HG03460 (cell line): Measurements from ENCODE around the gene EHMT1.

Experiments used
- ATAC-seq: cut with Tn5 transposase; IDR thresholded peaks from one replicate; pipeline ENCODE4 v1.9.1; 2021; ENCODE audit not compliant: unreplicated experiment

Gene EHMT1

GRCh38 chr9:137781906-137782585, 163.2 kb downstream of the EHMT1 start:
- no peak for ATAC-seq

- ATAC-seq, result no peak
Measured at GRCh38 chr9:137783521-137783920, 164.7 kb downstream of the EHMT1 start.

GRCh38 chr9:137784046-137784445, 165.2 kb downstream of the EHMT1 start:
- ATAC-seq, result no peak

- ATAC-seq, result no peak
Measured at GRCh38 chr9:137784641-137785513, 166.1 kb downstream of the EHMT1 start.

DNA sequence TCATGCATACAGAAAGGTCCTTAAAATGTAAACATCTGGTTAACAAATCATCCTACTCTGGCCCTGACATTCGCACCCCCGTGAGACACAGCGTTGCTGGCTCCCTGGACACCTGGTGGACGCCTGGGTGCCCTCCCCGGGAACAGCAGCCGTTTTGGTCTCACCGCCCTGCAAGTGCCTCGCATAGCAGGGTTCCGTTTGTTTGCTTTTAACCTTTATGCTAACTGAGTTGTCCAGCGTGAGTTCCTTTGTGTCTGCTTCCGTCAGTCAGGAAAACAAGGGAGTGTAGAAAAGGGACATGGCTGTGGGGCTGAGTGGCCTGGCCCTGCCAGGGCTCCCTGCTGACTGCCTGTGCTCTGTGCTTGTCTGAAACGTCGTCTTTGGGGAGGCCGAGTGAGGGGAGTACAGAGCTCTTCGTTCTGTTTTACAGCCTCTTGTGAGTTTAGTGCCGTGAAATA, 166.9 kb downstream of the EHMT1 start:
- ATAC-seq, result no peak

- no peak for ATAC-seq
Measured at GRCh38 chr9:137786511-137786920, 167.7 kb downstream of the EHMT1 start.

- no peak for ATAC-seq
Measured at GRCh38 chr9:137787381-137787780, 168.6 kb downstream of the EHMT1 start.

- no peak for ATAC-seq
Measured at GRCh38 chr9:137787786-137788505, 169.1 kb downstream of the EHMT1 start.

DNA sequence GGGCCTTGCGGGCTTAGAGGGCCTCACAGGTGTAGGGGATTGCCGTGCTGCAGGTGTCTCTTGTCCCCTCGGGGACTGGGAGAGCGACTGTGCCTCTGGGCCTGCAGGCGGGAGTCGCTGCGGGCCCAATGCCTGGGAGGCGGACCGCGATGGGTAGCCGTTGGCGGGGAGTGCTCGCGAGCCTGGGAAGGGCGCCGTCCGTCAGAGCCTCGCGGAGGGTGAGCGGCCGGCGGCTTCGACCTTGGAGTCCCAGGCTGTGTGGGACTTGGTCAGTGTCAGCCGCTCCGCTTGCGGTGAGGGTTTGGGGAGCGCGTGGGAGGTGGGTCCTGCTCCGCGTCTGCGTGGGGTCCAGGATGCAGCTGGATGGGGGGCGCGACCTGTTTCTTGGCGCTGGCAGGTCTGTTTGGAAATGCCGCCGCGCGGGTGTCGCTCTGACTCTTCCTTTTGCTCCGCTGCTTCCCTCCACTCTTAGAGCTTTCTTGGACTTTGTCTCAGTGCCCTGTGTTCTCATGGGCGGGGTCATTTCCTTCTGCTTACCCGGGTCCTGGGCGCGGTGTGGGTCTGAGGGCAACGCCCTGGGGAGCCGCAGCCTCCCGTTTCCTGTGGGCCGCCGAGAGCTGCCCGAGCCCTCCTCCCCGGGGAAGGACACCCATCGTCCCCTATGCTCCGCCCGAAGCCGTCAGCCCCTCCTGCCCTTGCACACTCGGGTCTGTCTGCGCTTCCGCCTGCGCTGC, 169.9 kb downstream of the EHMT1 start:
- no peak for ATAC-seq

GRCh38 chr9:137789295-137789895, 170.6 kb downstream of the EHMT1 start:
- ATAC-seq, result no peak

- ATAC-seq, result no peak
Measured at GRCh38 chr9:137791947-137792346, 173.1 kb downstream of the EHMT1 start.

DNA sequence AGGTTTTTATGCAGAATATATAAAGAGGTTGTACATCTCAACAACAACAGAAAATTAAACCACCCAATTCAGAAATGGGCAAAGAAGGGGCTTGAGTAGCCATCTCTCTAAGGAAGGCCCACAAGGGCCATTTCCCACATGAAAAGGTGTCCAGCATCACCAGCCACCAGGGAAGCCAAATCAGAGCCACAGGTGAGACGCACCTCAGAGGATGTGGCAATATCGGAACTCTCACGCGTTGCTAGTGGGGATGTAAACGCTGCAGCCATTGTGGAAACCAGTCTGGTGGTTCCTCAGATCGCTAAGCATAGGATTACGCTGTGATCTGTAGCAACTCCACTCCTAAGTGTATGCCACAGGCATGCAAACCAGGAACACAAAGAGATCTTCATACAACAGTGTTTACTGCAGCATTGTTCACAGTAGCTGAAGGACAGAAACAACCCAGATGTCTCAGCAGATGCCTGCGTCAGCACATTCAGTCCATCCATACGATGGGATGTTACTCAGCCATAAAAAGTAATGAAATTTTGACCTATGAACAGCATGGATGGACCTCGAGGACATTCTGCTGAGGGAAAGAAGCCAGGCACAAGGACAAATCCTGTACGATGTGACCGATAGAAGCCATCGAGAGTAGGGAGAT, 174.5 kb downstream of the EHMT1 start:
- no peak for ATAC-seq

DNA sequence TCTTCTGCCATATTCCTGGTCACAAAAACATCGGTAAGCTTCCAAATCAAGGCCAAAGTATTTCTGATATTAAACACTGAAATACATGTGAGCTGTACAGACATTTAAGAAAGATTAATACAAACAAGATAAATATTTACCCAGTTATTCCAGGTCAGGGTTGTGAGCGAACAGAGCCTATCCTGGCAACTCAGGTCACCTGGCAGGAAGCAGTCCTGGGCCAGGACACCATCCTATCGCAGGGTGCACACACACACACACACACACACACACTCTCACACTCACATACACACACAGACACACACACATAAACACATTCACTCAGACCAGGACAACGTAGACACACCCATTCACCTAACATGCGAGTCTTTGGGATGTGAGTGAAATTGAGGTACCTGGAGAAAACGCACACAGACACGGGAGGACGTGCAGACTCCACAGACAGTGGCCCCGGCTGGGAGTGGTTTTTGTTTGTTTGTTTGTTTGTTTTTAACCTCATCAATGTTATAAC, 176.4 kb downstream of the EHMT1 start:
- ATAC-seq, result no peak

DNA sequence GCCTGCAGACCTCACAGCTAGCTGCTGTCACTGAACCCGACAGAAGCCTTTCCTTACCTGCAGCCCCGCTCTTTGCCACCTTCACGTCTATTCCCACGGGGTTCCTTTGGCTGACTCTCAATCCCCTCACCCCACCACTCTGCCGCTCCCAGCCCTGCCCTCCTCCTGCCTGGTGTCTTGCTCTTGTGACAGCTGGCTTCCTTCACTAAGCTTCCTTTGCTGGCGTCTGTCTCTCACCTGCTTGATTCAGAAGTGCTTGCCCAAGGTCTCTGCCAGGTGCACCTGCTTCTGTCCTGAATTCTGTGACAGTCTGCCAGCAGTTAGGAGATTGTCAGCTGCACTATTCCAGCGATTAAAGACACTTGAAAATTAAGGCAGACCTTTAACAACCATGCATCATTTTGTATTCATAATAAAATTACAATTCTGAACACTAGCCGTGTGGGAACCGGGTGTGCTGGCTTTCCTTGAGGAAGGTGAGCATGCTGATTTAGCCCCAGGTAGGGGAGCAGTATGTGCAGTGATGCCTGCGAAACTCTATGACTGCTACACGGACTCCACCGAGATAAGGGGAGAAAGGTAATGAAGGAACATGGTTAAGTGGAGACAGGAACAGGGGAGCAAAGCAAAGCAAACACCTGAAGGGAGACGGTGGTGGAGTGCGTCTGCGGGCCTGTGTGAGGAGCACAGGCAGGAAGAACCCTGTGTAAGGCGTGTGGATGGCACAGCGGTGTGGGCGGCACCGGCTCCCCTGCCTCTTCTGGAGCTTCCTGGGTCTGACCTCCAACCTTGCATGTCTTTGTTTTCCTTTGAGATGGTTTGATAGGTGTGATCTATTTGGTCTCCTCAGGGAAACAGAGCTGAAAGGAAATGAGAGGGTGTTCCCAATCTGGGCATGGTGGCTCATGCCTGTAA, 178.7 kb downstream of the EHMT1 start:
- no peak for ATAC-seq

DNA sequence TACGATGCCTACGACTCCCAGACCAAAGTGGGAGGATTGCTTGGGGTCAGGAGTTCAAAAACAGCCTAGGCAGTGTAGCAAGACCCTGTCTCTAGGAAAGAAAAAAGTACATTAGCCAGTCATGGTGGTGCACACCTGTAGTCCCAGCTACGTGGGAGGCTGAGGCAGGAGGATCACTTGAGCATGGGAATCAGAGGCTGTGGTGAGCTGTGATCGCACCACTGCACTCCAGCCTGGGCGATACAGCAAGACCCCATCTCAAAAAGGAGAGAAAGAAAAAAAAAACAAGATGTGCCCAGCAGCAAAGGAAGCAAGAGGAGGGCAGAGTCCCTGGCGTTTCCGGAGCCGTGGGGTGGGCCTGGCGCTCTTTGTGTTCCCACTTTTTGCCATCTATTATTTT, 179.3 kb downstream of the EHMT1 start:
- no peak for ATAC-seq

GRCh38 chr9:137798901-137799629, 180.3 kb downstream of the EHMT1 start:
- ATAC-seq, result no peak

GRCh38 chr9:137799630-137799983, 180.8 kb downstream of the EHMT1 start:
- no peak for ATAC-seq
